ENCODE results near the gene ATP6V0E1.

DNA sequence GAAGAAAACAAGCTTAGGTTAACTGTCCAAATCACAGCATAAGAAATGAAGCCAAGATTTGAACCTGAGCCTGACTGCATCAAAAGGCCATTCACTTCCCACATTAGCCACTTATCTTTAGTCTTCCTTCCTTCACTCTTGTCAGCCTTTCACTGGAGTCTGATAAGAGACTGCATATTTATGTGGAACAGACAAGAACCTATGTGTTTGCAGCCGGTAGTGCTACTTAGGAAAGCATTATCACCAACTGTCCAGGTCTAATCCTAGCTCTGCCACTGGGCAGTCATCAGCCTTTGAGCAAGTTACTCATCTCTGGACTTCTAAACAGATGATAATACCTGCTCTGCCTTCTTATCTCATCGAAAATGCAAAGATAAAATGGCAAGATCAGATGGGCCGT, 12.1 kb upstream of the ATP6V0E1 start:
- TF ChIP-seq, protein P1, sequence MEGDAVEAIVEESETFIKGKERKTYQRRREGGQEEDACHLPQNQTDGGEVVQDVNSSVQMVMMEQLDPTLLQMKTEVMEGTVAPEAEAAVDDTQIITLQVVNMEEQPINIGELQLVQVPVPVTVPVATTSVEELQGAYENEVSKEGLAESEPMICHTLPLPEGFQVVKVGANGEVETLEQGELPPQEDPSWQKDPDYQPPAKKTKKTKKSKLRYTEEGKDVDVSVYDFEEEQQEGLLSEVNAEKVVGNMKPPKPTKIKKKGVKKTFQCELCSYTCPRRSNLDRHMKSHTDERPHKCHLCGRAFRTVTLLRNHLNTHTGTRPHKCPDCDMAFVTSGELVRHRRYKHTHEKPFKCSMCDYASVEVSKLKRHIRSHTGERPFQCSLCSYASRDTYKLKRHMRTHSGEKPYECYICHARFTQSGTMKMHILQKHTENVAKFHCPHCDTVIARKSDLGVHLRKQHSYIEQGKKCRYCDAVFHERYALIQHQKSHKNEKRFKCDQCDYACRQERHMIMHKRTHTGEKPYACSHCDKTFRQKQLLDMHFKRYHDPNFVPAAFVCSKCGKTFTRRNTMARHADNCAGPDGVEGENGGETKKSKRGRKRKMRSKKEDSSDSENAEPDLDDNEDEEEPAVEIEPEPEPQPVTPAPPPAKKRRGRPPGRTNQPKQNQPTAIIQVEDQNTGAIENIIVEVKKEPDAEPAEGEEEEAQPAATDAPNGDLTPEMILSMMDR (IDR thresholded peaks at IDR 0.05), result no peak
- no peak for TF ChIP-seq ZFX (IDR thresholded peaks at IDR 0.05; ENCODE audit: borderline replicate concordance)
